Activated CD4-positive, alpha-beta memory T cell treated with anti-CD3 and anti-CD28 coated beads for 36 hours (primary cell): ENCODE data around the gene SMS. TPM values are rescaled to one million over a fixed set of nuclear protein-coding genes. Genes with fewer than 3 reads are reported as not detected.
A peak's percentile ranks its signal among the peaks of the same experiment; 100 is the strongest.
"Not testable (repeated sequence)": the region's sequence is repeated elsewhere in the genome, so short reads cannot be mapped to it uniquely, and the experiment has no call there.

Experiments
- CTCF ChIA-PET: fragments of 350-600 bp; sonication (Branson Sonifier 250); formaldehyde crosslinking; loops from one replicate; lab custom pipeline; 2021; ENCODE audit warnings: antibody characterized with exemption, inconsistent platforms; lab: Charles Lee
- POLR2A ChIA-PET: fragments of 350-600 bp; sonication (Branson Sonifier 250); formaldehyde crosslinking; loops from one replicate; lab custom pipeline; 2021; ENCODE audit warnings: antibody characterized with exemption; lab: Charles Lee
- DNase-seq: peaks from one replicate; pipeline ENCODE4 v3.0.0-alpha.2; 2020
- H3K27ac Mint-ChIP-seq: one replicate; pipeline ENCODE4 v1.8.0; 2021; ENCODE audit warnings: mixed read lengths
- H3K27me3 Mint-ChIP-seq: one replicate; pipeline ENCODE4 v1.8.0; 2021; ENCODE audit warnings: mixed read lengths
- H3K36me3 Mint-ChIP-seq: one replicate; pipeline ENCODE4 v1.8.0; 2021; ENCODE audit warnings: mixed read lengths
- H3K4me1 Mint-ChIP-seq: one replicate; pipeline ENCODE4 v1.8.0; 2021; ENCODE audit warnings: low read depth, mixed read lengths
- H3K4me3 Mint-ChIP-seq: one replicate; pipeline ENCODE4 v1.8.0; 2021; ENCODE audit warnings: mild to moderate bottlenecking, mixed read lengths
- H3K9me3 Mint-ChIP-seq: one replicate; pipeline ENCODE4 v1.8.0; 2021; ENCODE audit warnings: mixed read lengths
- intact Hi-C: fragments of 100-400 bp; cut with micrococcal nuclease; formaldehyde crosslinking; loops from one replicate; pipeline ENCODE4 v1.15.1; 2023
- total RNA-seq, 2 experiments: library from RNA; stranded (reverse); gene quantifications; one replicate each; pipeline ENCODE4 v1.2.3, GENCODE V29; 2021

SMS gene
- total RNA-seq, 2 experiments from 2014 or later, result 119 to 120 TPM

DNA sequence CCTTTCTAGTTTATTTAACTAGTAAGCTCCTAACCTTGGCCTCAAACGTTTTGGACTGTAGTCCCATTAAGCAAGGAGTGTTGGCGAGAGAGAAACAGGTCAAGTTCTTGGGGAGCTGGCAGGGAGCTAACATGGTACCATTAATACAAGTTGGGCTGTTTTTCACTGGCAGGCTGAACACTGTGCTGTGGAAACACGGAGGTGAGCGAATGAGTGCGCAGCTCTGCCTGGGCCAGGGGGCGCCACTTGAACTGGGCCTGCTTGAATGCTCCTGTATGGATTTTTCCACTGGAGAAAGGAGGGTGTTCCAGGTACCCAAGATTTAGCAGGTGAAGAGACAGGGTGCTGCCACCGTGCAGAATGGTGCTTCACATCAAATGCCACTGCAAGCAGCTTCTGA is 7.4 kb upstream of the SMS start:
- H3K27ac Mint-ChIP-seq, result no peak overlapping the region
- CTCF ChIA-PET, result interaction anchor here (1.1 kb wide), 1 partner anchor 52 kb away, joined by 3 read pairs; no protein-coding TSS in a partner anchor
- intact Hi-C loops, result no loop called here
- H3K4me1 Mint-ChIP-seq, result peaks cover 33% of the 10 kb centered on the region
- DNase-seq, result no peak
- no peaks in the 10 kb centered on the region for H3K36me3 Mint-ChIP-seq
- no peaks in the 10 kb centered on the region for H3K9me3 Mint-ChIP-seq
- POLR2A ChIA-PET, result no interaction called here
- no peak overlapping the region for H3K4me3 Mint-ChIP-seq
- H3K27me3 Mint-ChIP-seq, result no peaks in the 10 kb centered on the region

DNA sequence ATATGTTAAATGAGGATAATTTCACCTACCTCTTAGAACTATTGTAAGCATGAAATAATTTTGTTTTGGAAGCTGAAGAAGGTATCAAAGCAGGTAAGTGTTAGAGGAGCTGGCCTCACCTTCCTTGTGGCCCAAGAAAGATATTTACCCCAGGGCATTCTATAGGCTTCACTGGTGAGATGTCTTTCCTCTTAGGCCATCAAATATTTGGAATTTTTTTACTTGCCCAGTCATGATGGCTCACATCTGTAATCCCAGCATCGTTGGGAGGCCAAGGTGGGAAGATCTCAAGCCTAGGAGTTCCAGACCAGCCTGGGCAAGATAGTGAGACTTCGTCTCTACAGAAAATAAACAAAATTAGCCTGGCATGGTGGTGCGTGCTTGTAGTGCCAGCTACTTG is 6.1 kb upstream of the SMS start:
- ChIA-PET CTCF (interaction anchor here (0.9 to 1.1 kb wide), 2 partner anchors 43 to 51 kb away, joined by 3 read pairs; no protein-coding TSS in a partner anchor), POLR2A (no interaction called here)
- Mint-ChIP-seq H3K27me3 (no peaks in the 10 kb centered on the region), H3K9me3 (no peaks in the 10 kb centered on the region), H3K36me3 (no peaks in the 10 kb centered on the region), H3K4me3 (no peak overlapping the region), H3K4me1 (peaks cover 26% of the 10 kb centered on the region), H3K27ac (no peak overlapping the region)
- intact Hi-C loops, result no loop called here
- DNase-seq, result no peak

DNA sequence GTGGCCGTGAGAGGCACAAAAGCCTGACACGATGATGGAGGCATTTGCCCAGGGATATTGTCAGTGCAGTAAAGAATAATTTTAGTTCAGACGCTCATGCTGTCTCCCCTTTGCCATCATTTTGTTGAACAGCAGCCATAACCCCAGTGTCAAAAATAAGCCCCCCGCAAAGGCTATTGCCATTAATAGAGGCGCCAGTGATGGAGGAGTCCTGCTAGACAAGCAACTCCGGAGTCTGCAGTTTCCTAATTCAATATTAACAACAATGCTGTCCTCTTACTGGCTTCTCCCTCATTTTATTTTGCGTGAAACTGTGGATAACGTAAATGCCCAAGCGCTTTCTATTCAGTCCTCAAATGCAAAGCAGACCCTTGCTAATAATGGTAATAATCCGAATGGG is 603 bp upstream of the SMS start:
- CTCF ChIA-PET, result no interaction called here
- peaks cover 25% of the 10 kb centered on the region for H3K4me1 Mint-ChIP-seq
- no peak for DNase-seq
- POLR2A ChIA-PET, result no interaction called here
- peaks cover 12% of the 10 kb centered on the region for H3K36me3 Mint-ChIP-seq
- peak overlapping the region; percentile 63 for H3K4me3 Mint-ChIP-seq
- no peaks in the 10 kb centered on the region for H3K9me3 Mint-ChIP-seq
- intact Hi-C loops, result loop anchor here (1.0 to 10.0 kb wide), 4 partner anchors 8 to 1725 kb away; partner anchors contain the start of genes MBTPS2 and PRDX4
- no peaks in the 10 kb centered on the region for H3K27me3 Mint-ChIP-seq
- H3K27ac Mint-ChIP-seq, result peak overlapping the region; percentile 58

DNA sequence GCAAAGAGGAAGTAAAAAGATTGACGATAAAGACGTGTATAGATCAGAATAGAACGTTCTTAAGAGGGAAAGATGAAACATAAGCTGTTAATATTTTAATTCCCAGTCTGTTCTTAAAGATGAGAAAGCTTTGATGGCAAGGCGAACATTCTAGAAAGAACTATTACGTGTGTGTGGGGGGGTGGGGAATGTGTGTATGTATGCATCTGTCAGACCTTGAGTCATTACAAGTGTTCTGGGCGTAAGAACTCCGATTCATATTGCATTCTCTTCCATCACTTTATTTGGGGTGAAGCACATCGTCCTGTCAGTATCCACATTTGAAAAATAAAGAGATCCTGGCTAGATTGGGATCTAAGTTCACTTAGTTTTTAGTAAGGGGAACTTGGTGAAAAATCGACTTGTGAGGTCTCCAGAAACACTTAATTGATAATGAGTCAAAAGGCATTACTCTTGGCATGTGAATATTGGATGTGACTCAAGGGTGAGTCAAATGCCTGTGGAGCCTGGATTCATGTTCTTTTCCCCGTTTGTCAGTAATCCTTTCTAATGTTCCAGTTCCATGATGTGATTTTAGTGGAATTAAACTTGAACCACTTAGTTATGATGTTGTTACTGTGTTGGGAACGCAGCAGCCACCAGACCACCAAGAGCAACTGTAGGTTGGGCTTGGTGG is 3.1 kb downstream of the SMS start:
- H3K36me3 Mint-ChIP-seq, result peaks cover 12% of the 10 kb centered on the region
- no peak for DNase-seq
- H3K9me3 Mint-ChIP-seq, result no peaks in the 10 kb centered on the region
- intact Hi-C loops, result loop anchor here (2.0 to 10.0 kb wide), 2 partner anchors 29 to 1721 kb away; partner anchors contain the start of gene PRDX4
- H3K4me3 Mint-ChIP-seq, result peak overlapping the region; percentile 84
- ChIA-PET CTCF (no interaction called here), POLR2A (no interaction called here)
- peaks cover 46% of the 10 kb centered on the region for H3K4me1 Mint-ChIP-seq
- no peaks in the 10 kb centered on the region for H3K27me3 Mint-ChIP-seq
- peak overlapping the region; percentile 73 for H3K27ac Mint-ChIP-seq

DNA sequence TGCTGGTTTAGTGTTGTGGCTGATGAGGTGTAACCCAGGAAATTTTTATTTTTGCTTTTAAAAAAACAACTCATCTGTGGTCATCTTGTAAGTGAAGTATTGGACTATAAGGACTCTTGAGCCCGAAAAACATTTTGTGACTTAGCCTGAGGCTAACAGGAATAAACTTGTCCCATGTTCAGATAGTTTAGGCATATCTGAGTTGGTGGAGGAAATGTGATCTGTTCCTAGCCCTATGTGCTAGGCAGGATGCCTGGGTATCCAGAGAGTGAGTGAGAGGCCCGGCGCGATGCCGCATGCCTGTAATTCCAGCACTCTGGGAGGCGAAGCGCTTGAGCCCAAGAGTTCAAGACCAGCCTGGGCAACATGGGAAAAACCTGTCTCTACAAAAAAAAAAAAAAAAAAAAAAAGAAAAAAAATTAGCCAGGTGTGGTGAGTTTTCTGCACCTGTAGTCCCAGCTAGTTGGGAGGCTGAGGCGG is 3.7 kb downstream of the SMS start:
- no peak for DNase-seq
- intact Hi-C loops, result loop anchor here (10.0 kb wide), 1 partner anchor 1721 kb away; the partner anchor contains the start of gene PRDX4
- Mint-ChIP-seq H3K27me3 (no peaks in the 10 kb centered on the region), H3K9me3 (no peaks in the 10 kb centered on the region), H3K4me3 (no peak overlapping the region), H3K27ac (peak overlapping the region; percentile 64), H3K4me1 (peaks cover 49% of the 10 kb centered on the region), H3K36me3 (peaks cover 12% of the 10 kb centered on the region)
- CTCF ChIA-PET, result no interaction called here
- POLR2A ChIA-PET, result no interaction called here

DNA sequence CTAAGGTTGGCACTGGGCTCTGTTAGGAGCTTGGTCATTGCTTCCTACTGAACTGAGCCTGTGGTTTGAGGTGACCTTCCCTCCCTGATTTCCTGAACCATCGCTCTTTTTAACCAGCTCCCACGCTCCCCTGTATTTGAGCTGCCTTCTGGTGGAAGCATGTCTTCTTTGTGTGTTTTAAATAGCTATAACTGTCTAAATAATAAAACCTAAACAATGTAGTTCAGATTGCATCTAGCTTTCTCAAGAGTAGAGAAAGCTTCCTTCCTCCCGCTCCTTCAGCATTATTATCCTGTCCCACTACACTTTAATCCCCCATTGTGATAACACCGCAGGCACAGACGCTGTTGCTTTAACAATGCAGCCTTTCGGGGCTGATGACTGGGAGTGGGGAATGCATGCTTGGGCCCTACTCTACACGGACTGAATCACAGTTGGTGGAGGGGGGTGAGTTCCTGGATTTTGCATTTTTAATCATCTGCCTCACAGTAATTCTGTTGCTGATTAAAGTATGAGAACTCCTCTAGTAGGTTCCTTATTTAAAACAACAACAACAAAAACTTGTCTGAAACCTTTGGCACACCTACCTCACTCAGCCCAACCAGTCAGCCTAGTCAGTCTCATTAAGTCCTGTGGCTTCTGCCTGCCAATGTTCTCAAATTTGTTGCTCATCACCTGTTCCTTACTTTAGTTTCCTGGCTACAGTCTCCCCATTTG is 6.6 kb downstream of the SMS start:
- Mint-ChIP-seq H3K4me3 (no peak overlapping the region), H3K36me3 (peaks cover 11% of the 10 kb centered on the region), H3K27ac (no peak overlapping the region), H3K4me1 (peaks cover 56% of the 10 kb centered on the region), H3K27me3 (no peaks in the 10 kb centered on the region), H3K9me3 (no peaks in the 10 kb centered on the region)
- CTCF ChIA-PET, result no interaction called here
- no peak for DNase-seq
- intact Hi-C loops, result loop anchor here (10.0 kb wide), 1 partner anchor 1718 kb away; the partner anchor contains the start of gene PRDX4
- POLR2A ChIA-PET, result no interaction called here

DNA sequence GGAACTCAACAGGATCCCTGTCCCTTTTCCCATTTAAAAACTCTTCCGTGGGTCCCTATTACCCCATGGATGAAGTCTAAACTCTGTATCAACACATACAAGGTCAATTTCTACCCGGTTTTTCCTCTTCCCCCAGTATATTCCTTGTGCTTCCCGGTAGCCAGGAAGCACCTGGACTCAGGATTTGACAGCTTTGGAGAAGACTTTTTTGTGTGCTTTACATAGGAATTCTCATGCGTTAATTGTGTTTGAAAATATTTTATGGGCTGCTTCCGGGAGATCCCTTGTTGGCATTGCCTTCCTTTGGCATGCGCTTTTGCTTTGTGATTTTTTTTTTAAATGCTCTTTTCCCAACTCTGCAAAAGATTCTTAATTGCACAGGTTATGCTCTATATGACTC is 7.2 kb downstream of the SMS start:
- CTCF ChIA-PET, result no interaction called here
- H3K36me3 Mint-ChIP-seq, result peaks cover 7% of the 10 kb centered on the region
- H3K4me3 Mint-ChIP-seq, result no peak overlapping the region
- no peak overlapping the region for H3K27ac Mint-ChIP-seq
- H3K9me3 Mint-ChIP-seq, result no peaks in the 10 kb centered on the region
- H3K4me1 Mint-ChIP-seq, result peaks cover 53% of the 10 kb centered on the region
- POLR2A ChIA-PET, result no interaction called here
- DNase-seq, result no peak
- intact Hi-C loops, result loop anchor here (10.0 kb wide), 1 partner anchor 1717 kb away; the partner anchor contains the start of gene PRDX4
- no peaks in the 10 kb centered on the region for H3K27me3 Mint-ChIP-seq

DNA sequence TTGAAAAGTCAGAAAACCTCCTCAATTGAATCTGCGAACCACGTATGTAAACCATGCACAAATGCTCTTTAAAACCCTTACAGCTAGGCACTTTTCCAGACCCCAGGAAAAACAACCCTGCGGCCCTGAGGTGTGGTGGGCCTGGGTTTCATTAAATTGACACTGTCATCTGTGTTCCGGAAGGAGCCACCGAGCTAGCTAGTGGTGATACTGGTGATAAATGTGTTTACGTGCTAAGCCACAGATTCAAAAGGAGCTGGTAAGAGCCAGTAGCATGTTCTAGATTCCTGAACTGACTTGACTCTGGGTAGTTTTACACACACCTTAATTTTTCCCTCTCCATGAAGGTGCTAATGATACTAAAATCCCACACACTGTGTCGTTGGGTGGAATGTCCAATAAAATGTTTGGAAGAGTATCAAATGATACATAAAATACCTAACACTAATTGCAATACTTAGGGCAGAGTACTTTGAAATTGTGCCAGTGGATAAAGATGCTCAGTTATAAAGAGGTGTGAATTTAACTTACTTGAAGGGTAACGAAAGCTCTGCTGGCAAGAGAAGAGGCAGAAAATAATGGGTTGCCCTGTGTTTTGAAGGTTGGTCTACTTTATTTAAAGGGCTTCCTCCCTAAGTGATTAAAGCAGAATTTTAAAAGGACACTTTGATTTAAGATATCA is 8.5 kb downstream of the SMS start:
- Mint-ChIP-seq H3K4me3 (no peak overlapping the region), H3K9me3 (no peaks in the 10 kb centered on the region), H3K4me1 (peaks cover 45% of the 10 kb centered on the region), H3K36me3 (peaks cover 2% of the 10 kb centered on the region), H3K27me3 (no peaks in the 10 kb centered on the region), H3K27ac (no peak overlapping the region)
- ChIA-PET CTCF (interaction anchor here (1.3 kb wide), 1 partner anchor 36 kb away, joined by 3 read pairs; no protein-coding TSS in a partner anchor), POLR2A (no interaction called here)
- intact Hi-C loops, result loop anchor here (10.0 kb wide), 1 partner anchor 1716 kb away; the partner anchor contains the start of gene PRDX4
- no peak for DNase-seq

DNA sequence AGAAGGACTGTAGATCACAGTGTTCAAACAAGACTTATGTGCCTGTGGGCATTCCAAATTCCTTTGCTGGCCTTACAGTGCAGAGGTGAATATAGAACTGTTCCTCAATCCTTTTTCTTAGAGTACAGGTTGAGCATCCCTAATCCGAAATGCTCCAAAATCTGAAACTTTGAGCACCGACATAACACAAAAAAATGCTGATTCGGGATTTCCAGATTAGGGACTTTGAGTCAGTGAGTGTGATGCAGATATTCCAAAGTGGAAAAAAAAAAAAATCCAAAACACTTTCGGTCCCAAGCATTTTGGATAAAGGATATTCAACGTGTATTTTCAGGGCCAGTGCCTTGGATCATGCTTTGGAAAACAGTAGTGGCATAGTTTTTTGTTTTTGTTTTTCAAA is 9.2 kb downstream of the SMS start:
- intact Hi-C loops, result loop anchor here (10.0 kb wide), 1 partner anchor 1715 kb away; the partner anchor contains the start of gene PRDX4
- Mint-ChIP-seq H3K9me3 (no peaks in the 10 kb centered on the region), H3K4me1 (peaks cover 42% of the 10 kb centered on the region), H3K36me3 (peaks cover 2% of the 10 kb centered on the region), H3K4me3 (no peak overlapping the region), H3K27me3 (no peaks in the 10 kb centered on the region), H3K27ac (no peak overlapping the region)
- CTCF ChIA-PET, result interaction anchor here (1.3 kb wide), 1 partner anchor 36 kb away, joined by 3 read pairs; no protein-coding TSS in a partner anchor
- DNase-seq, result no peak
- POLR2A ChIA-PET, result no interaction called here

DNA sequence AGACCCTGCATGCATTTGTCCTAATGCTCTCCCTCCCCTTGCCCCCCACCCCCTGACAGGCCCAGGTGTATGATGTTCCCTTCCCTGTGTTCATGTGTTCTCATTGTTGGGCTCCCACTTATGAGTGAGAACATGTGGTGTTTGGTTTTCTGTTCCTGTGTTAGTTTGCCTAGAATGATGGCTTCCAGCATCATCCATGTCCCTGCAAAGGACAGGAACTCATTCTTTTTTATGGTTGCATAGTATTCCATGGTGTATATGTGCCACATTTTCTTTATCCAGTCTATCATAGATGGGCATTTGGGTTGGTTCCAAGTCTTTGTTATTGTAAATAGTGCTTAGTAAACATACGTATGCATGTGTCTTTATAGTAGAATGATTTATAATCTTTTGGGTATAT is 10.0 kb downstream of the SMS start:
- H3K4me3 Mint-ChIP-seq, intact Hi-C loops, POLR2A ChIA-PET, CTCF ChIA-PET, DNase-seq, H3K27ac Mint-ChIP-seq, H3K9me3 Mint-ChIP-seq, H3K27me3 Mint-ChIP-seq, H3K36me3 Mint-ChIP-seq: not testable (repeated sequence)
- H3K4me1 Mint-ChIP-seq, result peaks cover 43% of the 10 kb centered on the region

DNA sequence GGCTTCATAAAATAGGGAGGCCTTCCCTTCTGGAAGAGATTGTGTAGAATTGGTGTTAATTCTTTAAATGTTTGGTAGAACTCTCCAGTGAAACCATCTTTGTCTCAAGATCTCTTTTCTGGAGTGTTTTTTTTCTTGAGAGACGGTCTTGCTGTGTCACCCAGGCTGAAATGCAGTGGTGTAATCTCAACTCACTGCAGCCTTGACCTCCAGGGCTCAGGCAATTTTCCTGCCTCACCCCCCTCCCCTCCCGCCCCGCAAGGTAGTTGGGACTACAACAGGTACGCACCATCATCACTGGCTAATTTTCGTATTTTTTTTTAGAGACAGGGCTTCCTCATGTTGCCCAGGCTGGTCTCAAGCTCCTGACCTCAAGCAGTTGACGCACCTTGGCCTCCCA is 12.1 kb downstream of the SMS start:
- no peak overlapping the region for H3K4me3 Mint-ChIP-seq
- no peak overlapping the region for H3K27ac Mint-ChIP-seq
- H3K27me3 Mint-ChIP-seq, result no peaks in the 10 kb centered on the region
- peaks cover 33% of the 10 kb centered on the region for H3K4me1 Mint-ChIP-seq
- ChIA-PET CTCF (no interaction called here), POLR2A (no interaction called here)
- peaks cover 2% of the 10 kb centered on the region for H3K36me3 Mint-ChIP-seq
- intact Hi-C loops, result no loop called here
- DNase-seq, result no peak
- H3K9me3 Mint-ChIP-seq, result no peaks in the 10 kb centered on the region
